ENCODE measurements around the gene RUNX3. TPM values are rescaled to one million over a fixed set of nuclear protein-coding genes. Genes with fewer than 3 reads are reported as not detected.

RUNX3 gene
- total RNA-seq, 1 experiment from 2014 or later, result 22.6 TPM

DNA sequence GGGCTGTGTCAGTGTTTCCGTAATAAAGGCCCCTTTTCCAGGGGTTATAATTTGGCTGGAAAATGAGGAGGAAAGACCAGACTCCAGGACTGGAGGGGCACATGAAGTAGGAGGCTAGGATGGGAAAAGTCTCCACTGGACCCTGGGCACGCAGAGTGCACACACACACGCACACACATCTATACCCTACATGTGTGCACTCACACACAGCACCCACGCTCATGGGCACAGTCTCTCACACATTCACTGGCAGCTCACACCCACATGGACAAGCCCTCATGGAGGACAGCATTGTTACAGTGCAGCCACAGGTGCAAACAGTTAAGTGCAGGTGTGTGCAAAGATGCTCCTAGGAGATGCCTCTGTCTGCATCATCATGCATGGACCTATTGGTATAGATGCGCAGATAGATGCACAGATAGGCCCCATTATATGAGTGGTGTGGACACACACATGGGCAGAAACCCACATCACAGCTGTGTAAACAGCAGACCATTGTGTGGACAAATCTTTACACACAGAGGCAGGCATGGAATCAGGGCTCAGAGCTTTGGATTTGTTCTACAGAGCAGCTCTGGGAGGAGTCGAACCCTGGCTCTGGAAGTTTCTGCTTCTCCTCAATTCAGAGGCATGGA lies 9.1 kb upstream of the RUNX3 start:
- TF ChIP-seq POLR2AphosphoS5 (IDR thresholded peaks at IDR 0.05; ENCODE audit: low read depth, low read length) (no peak), SIN3A (IDR thresholded peaks at IDR 0.05; ENCODE audit: low read depth) (no peak), EZH2 (IDR thresholded peaks at IDR 0.05) (no peak), YY1 (IDR thresholded peaks at IDR 0.05; ENCODE audit: extremely low read depth, insufficient replicate concordance, low read depth, low read length) (no peak), ZFX (IDR thresholded peaks at IDR 0.05) (no peak)
- H4K20me1 ChIP-seq (ENCODE audit: insufficient read depth), result no peaks in the 10 kb centered on the region
- H3K9ac ChIP-seq (ENCODE audit: low read length), result no peak overlapping the region
- no peaks in the 10 kb centered on the region for H3K79me2 ChIP-seq (ENCODE audit: insufficient read depth, low read length)
- intact Hi-C loops (cut with micrococcal nuclease), result no loop called here
- H3K4me3 ChIP-seq (replicated peaks in 1 of 2; ENCODE audit: low read depth in 1 of 2, low read length in 2 of 2), result no peak overlapping the region
- no peak overlapping the region for H3K27ac ChIP-seq (ENCODE audit: low read depth, low read length)
- DNase-seq (ENCODE audit: low read depth, low spot score) (no peak), ATAC-seq (no peak)
- no peak overlapping the region for H3K4me2 ChIP-seq (ENCODE audit: low read length)
- no peaks in the 10 kb centered on the region for H3K9me3 ChIP-seq (ENCODE audit: control insufficient read depth in 1 of 2, insufficient read depth in 1 of 2, low read depth in 1 of 2, low read length in 2 of 2)
- H3K4me1 ChIP-seq (ENCODE audit: control insufficient read depth in 1 of 2, insufficient read depth in 2 of 2, low read length in 2 of 2), result no peaks in the 10 kb centered on the region
- no peak overlapping the region for H2AFZ ChIP-seq (ENCODE audit: low read depth, low read length, poor library complexity, severe bottlenecking)
- no peaks in the 10 kb centered on the region for H3K9me2 ChIP-seq (ENCODE audit: insufficient read depth)
- no peaks in the 10 kb centered on the region for H3K36me3 ChIP-seq (ENCODE audit: control insufficient read depth in 1 of 2, insufficient read depth in 2 of 2, low read length in 2 of 2)
- CTCF ChIA-PET, result no interaction called here
- no TSS peak for BruUV-seq (replicated peaks)
- no peaks in the 10 kb centered on the region for H3K27me3 ChIP-seq (ENCODE audit: insufficient read depth, low read length)
- POLR2A ChIA-PET, result no interaction called here
- RAD21 ChIA-PET (ENCODE audit: low non-redundant PET in 1 of 2, low total read pairs in 2 of 2, uncharacterized antibody in 2 of 2, unreplicated experiment in 2 of 2), result no interaction called here

GRCh38 chr1:24938276-24938675 lies 8.2 kb upstream of the RUNX3 start:
- Histone ChIP-seq H3K9ac (ENCODE audit: low read length) (no peak overlapping the region), H3K9me3 (ENCODE audit: control insufficient read depth in 1 of 2, insufficient read depth in 1 of 2, low read depth in 1 of 2, low read length in 2 of 2) (no peaks in the 10 kb centered on the region), H3K27me3 (ENCODE audit: insufficient read depth, low read length) (no peaks in the 10 kb centered on the region), H3K9me2 (ENCODE audit: insufficient read depth) (no peaks in the 10 kb centered on the region), H4K20me1 (ENCODE audit: insufficient read depth) (no peaks in the 10 kb centered on the region), H3K27ac (ENCODE audit: low read depth, low read length) (no peak overlapping the region), H3K36me3 (ENCODE audit: control insufficient read depth in 1 of 2, insufficient read depth in 2 of 2, low read length in 2 of 2) (no peaks in the 10 kb centered on the region), H3K79me2 (ENCODE audit: insufficient read depth, low read length) (no peaks in the 10 kb centered on the region), H2AFZ (ENCODE audit: low read depth, low read length, poor library complexity, severe bottlenecking) (no peak overlapping the region), H3K4me2 (ENCODE audit: low read length) (no peak overlapping the region), H3K4me1 (ENCODE audit: control insufficient read depth in 1 of 2, insufficient read depth in 2 of 2, low read length in 2 of 2) (no peaks in the 10 kb centered on the region), H3K4me3 (replicated peaks in 1 of 2; ENCODE audit: low read depth in 1 of 2, low read length in 2 of 2) (no peak overlapping the region)
- TF ChIP-seq JUND (IDR thresholded peaks at IDR 0.05) (no peak), ELF1 (IDR thresholded peaks at IDR 0.05; ENCODE audit: borderline replicate concordance, low read depth) (no peak), ZBTB33 (IDR thresholded peaks at IDR 0.05; ENCODE audit: extremely low read depth, insufficient replicate concordance, low read length) (no peak), ZFX (IDR thresholded peaks at IDR 0.05) (no peak), MAX (IDR thresholded peaks at IDR 0.05) (no peak), CBX3 (IDR thresholded peaks at IDR 0.05; ENCODE audit: low read depth) (no peak)
- POLR2A ChIA-PET, result no interaction called here
- intact Hi-C loops (cut with micrococcal nuclease), result no loop called here
- no TSS peak for BruUV-seq (replicated peaks)
- no peak for DNase-seq (ENCODE audit: low read depth, low spot score)
- RAD21 ChIA-PET (ENCODE audit: low non-redundant PET in 1 of 2, low total read pairs in 2 of 2, uncharacterized antibody in 2 of 2, unreplicated experiment in 2 of 2), result no interaction called here
- ATAC-seq, result no peak
- CTCF ChIA-PET, result no interaction called here
